DND-41 (cell line): ENCODE measurements around the gene RHEX.

Experiments used
- ATAC-seq: fragments of 200-7000 bp; cut with Tn5 transposase; 3 replicates; pipeline ENCODE4 v1.9.1; 2021; ENCODE audit warnings: low read depth; ENCODE audit not compliant: insufficient read depth
- DNase-seq: peaks from one replicate; pipeline ENCODE4 v3.0.0-alpha.2; 2020
- H2AFZ ChIP-seq: 2 replicates; pipeline ENCODE4 v1.6.0; 2012; ENCODE audit warnings: low read depth, low read length
- H3K27ac ChIP-seq: 2 replicates; pipeline ENCODE4 v1.5.1; 2012; ENCODE audit warnings: low read length, inconsistent platforms
- H3K27me3 ChIP-seq: fragments of 200-600 bp; sonication (generic); 2 replicates; pipeline ENCODE4 v1.6.0; 2012; ENCODE audit warnings: low read length, mild to moderate bottlenecking, inconsistent platforms; ENCODE audit not compliant: insufficient read depth, poor library complexity
- H3K36me3 ChIP-seq: 2 replicates; pipeline ENCODE4 v1.5.1; 2012; ENCODE audit warnings: low read length, inconsistent platforms; ENCODE audit not compliant: insufficient read depth
- H3K4me1 ChIP-seq: 2 replicates; pipeline ENCODE4 v1.5.1; 2012; ENCODE audit warnings: mild to moderate bottlenecking, low read length; ENCODE audit not compliant: insufficient read depth
- H3K4me2 ChIP-seq: 2 replicates; pipeline ENCODE4 v1.6.0; 2012; ENCODE audit warnings: mild to moderate bottlenecking, moderate library complexity, low read length, inconsistent platforms; ENCODE audit not compliant: insufficient read depth
- H3K4me3 ChIP-seq, 2 experiments: fragments of 200-600 bp in 1 of 2; shearing (Covaris generic) in 1 of 2; 2 replicates each; pipeline ENCODE4 v1.5.1; 2012 to 2016; ENCODE audit warnings: inconsistent platforms in 2 of 2, low read length in 2 of 2, mild to moderate bottlenecking in 2 of 2, low read depth in 1 of 2, moderate library complexity in 1 of 2
- H3K79me2 ChIP-seq: 2 replicates; pipeline ENCODE4 v1.6.0; 2012; ENCODE audit warnings: low read length, inconsistent platforms; ENCODE audit not compliant: insufficient read depth
- H3K9ac ChIP-seq: 2 replicates; pipeline ENCODE4 v1.6.0; 2012; ENCODE audit warnings: low read depth, mild to moderate bottlenecking, inconsistent platforms, low read length, moderate library complexity
- H3K9me3 ChIP-seq: 2 replicates; pipeline ENCODE4 v1.5.1; 2012; ENCODE audit warnings: low read length, moderate library complexity, mild to moderate bottlenecking, inconsistent platforms; ENCODE audit not compliant: insufficient read depth, severe bottlenecking
- H4K20me1 ChIP-seq: 2 replicates; pipeline ENCODE4 v1.6.0; 2012; ENCODE audit warnings: low read length; ENCODE audit not compliant: insufficient read depth
- CTCF ChIP-seq: IDR thresholded peaks from 2 replicates; pipeline ENCODE4 v1.5.1; 2012; ENCODE audit warnings: borderline replicate concordance, low read length, moderate library complexity, mild to moderate bottlenecking; ENCODE audit not compliant: poor library complexity, severe bottlenecking; ENCODE audit errors: extremely low read depth
- EZH2 ChIP-seq: IDR thresholded peaks from 3 replicates; pipeline ENCODE4 v1.6.1; 2012; ENCODE audit warnings: borderline replicate concordance, low read depth, mild to moderate bottlenecking, moderate library complexity, low read length, inconsistent platforms; ENCODE audit not compliant: severe bottlenecking

Gene RHEX

GRCh38 chr1:206142011-206142410 is 89.0 kb downstream of the RHEX start:
- DNase-seq (no peak), ATAC-seq (no peak)
- Histone ChIP-seq H3K4me1 (no peaks in the 10 kb centered on the region), H3K9me3 (no peaks in the 10 kb centered on the region), H3K4me3 (no peak overlapping the region), H3K27ac (no peak overlapping the region), H4K20me1 (no peaks in the 10 kb centered on the region), H2AFZ (no peak overlapping the region), H3K79me2 (no peaks in the 10 kb centered on the region), H3K36me3 (no peaks in the 10 kb centered on the region), H3K27me3 (peaks cover 40% of the 10 kb centered on the region), H3K4me2 (no peak overlapping the region), H3K9ac (no peak overlapping the region)
- TF ChIP-seq CTCF (no peak), EZH2 (no peak)

GRCh38 chr1:206142770-206143169 is 89.8 kb downstream of the RHEX start:
- peaks cover 40% of the 10 kb centered on the region for H3K27me3 ChIP-seq
- no peaks in the 10 kb centered on the region for H3K9me3 ChIP-seq
- ATAC-seq, result no peak
- H3K79me2 ChIP-seq, result no peaks in the 10 kb centered on the region
- no peak overlapping the region for H2AFZ ChIP-seq
- H3K4me3 ChIP-seq, result no peak overlapping the region
- no peaks in the 10 kb centered on the region for H3K4me1 ChIP-seq
- no peaks in the 10 kb centered on the region for H3K36me3 ChIP-seq
- H3K4me2 ChIP-seq, result no peak overlapping the region
- no peak for DNase-seq
- H3K27ac ChIP-seq, result no peak overlapping the region
- no peaks in the 10 kb centered on the region for H4K20me1 ChIP-seq
- H3K9ac ChIP-seq, result no peak overlapping the region
- no peak for TF ChIP-seq EZH2
- TF ChIP-seq CTCF, result no peak

- no peaks in the 10 kb centered on the region for H3K79me2 ChIP-seq
- H3K4me3 ChIP-seq, result no peak overlapping the region
- H3K27ac ChIP-seq, result no peak overlapping the region
- H3K9me3 ChIP-seq, result no peaks in the 10 kb centered on the region
- no peak overlapping the region for H2AFZ ChIP-seq
- H3K36me3 ChIP-seq, result no peaks in the 10 kb centered on the region
- TF ChIP-seq EZH2 (no peak), CTCF (no peak)
- H3K4me2 ChIP-seq, result no peak overlapping the region
- ATAC-seq, result no peak
- H3K4me1 ChIP-seq, result no peaks in the 10 kb centered on the region
- no peak for DNase-seq
- no peak overlapping the region for H3K9ac ChIP-seq
- peaks cover 35% of the 10 kb centered on the region for H3K27me3 ChIP-seq
- no peaks in the 10 kb centered on the region for H4K20me1 ChIP-seq
Measured at GRCh38 chr1:206143537-206144172, 90.7 kb downstream of the RHEX start.

GRCh38 chr1:206144605-206145004 is 91.6 kb downstream of the RHEX start:
- Histone ChIP-seq H4K20me1 (no peaks in the 10 kb centered on the region), H3K4me2 (no peak overlapping the region), H3K9ac (no peak overlapping the region), H3K4me1 (no peaks in the 10 kb centered on the region), H3K27ac (no peak overlapping the region), H3K36me3 (no peaks in the 10 kb centered on the region), H3K27me3 (peaks cover 35% of the 10 kb centered on the region), H2AFZ (no peak overlapping the region), H3K4me3 (no peak overlapping the region), H3K9me3 (no peaks in the 10 kb centered on the region), H3K79me2 (no peaks in the 10 kb centered on the region)
- TF ChIP-seq EZH2, result no peak
- TF ChIP-seq CTCF, result no peak
- ATAC-seq, result no peak
- DNase-seq, result no peak
